IPS-11a (cell line): ENCODE results near the gene LCA5.
"Not testable (repeated sequence)": the region's sequence is repeated elsewhere in the genome, so short reads cannot be mapped to it uniquely, and the experiment has no call there.

Experiments
- H3K4me3 ChIP-seq: one replicate; pipeline ENCODE4 v1.5.1; 2013; ENCODE audit warnings: low read depth, low read length, control low read depth

Gene LCA5

GRCh38 chr6:79468116-79468515 lies 69.1 kb downstream of the LCA5 start:
- no peak overlapping the region for H3K4me3 ChIP-seq

DNA sequence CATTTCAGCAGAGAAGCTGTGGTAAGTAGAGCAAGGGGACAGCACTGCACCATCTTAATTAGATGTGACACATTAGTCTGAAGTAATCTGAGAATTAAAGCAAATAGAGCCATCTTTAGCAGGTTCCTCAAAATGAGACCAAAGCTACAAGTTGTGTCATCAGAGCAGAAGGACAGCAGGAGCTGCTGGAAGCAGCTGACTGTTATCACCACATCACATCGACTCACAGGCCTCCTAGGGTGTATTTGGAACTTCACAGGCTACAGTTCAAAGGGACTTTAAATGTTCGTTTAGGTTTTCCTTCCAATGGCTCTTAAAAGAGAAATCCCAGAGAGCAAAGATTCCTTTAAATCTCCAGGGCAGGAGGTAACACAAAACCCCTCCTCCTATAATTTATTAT lies 69.5 kb downstream of the LCA5 start:
- H3K4me3 ChIP-seq, result no peak overlapping the region

GRCh38 chr6:79466207-79466834 lies 70.9 kb downstream of the LCA5 start:
- no peak overlapping the region for H3K4me3 ChIP-seq

DNA sequence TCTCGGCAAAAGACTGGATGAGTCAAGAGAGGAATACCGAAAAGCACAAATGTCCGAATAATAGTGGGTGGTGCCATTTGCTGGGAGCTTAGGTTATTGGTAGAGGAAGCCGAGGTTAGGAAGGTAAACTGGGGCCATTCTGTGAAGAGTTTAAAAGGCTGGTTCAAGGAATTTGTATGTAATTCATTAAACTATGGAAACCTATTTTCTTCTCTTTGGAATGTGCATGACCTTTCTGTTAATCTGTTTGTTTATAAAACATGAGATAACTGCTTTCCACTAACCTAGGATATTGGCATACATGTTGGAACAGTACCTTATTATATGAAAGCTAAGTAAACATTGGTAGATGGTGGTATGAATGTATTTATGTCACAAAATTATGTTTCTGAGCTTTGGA lies 71.8 kb downstream of the LCA5 start:
- no peak overlapping the region for H3K4me3 ChIP-seq

DNA sequence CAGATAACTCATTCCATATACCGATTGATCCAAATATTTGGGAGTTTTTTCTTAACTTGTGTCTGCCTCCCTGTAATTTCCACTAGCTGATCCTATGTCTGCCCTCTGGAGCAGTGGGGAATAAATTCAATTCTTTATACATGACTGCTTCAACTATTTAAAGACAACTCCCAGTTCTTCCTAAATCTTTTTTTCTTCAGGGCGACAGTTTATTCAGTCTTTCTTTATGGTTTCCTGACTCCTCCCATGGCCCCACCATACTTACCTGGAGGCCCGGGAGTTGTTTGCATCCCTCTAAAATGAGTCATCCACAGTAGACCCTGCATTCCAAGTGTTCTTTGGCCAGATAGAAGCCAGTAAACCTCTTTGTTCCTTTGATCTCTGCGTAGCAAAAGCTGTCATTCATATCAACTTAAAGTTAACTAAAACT lies 73.6 kb downstream of the LCA5 start:
- no peak overlapping the region for H3K4me3 ChIP-seq

- no peak overlapping the region for H3K4me3 ChIP-seq
Measured at GRCh38 chr6:79461205-79461604, 76.0 kb downstream of the LCA5 start.

GRCh38 chr6:79455446-79455845 lies 81.8 kb downstream of the LCA5 start:
- no peak overlapping the region for H3K4me3 ChIP-seq

GRCh38 chr6:79453558-79454042 lies 83.6 kb downstream of the LCA5 start:
- no peak overlapping the region for H3K4me3 ChIP-seq

DNA sequence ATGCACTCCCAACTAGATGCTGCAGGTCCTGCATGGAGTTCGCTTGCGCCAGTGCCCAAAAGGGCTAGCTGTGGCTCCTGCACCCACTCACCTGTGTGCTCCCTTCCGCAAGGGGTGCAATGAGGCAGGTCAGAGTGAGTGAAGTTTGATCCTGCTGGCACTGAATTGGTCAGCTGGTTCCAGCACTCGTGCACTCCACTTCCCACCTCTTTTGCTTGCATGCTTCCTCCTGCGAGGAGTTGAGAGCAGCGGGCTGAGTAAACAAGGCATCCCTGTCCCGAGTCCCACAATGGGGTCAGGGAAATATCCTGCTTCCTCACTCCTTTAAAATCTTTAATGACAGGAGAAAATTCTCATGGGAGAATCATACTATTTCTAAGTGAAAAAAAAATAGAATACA lies 86.2 kb downstream of the LCA5 start:
- no peak overlapping the region for H3K4me3 ChIP-seq

DNA sequence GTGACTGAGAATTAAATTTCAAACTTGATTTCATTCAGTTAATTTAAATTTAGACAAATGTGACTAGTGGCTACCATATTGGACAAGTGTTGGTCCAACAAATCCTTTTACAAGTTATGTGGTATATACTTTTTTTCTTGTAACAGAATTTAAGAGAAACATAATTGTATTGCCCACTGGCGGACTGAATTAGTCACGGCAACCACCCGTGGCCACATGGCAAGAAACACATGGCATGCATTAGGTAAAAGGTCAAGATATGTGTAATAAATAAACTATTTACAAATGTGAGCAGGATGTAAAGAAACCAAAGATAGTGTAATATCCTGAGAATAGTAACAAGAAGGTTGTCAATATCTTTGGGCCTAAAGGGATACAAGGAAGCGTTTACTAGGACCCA lies 91.2 kb downstream of the LCA5 start:
- no peak overlapping the region for H3K4me3 ChIP-seq

GRCh38 chr6:79443876-79444275 lies 93.4 kb downstream of the LCA5 start:
- H3K4me3 ChIP-seq, result not testable (repeated sequence)

- no peak overlapping the region for H3K4me3 ChIP-seq
Measured at GRCh38 chr6:79441192-79441591, 96.0 kb downstream of the LCA5 start.

DNA sequence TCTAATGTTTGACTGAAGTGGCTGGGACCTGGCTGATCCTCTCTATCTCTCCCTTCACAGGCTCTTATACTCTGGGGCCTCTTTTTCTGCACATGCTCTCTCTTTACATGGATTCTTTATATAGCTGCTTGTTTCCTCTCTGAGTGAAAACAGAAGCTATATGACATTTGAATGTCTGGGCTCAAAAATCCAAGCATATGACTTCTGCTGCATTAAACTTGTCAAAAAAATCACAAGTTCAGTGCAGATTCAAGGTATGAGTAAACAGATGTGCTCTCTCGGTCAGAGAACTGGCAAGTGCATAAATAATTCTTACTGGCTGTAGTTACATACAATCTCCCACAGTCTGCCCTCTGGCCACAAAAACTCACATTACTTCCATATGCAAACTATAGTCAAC lies 96.6 kb downstream of the LCA5 start:
- no peak overlapping the region for H3K4me3 ChIP-seq

GRCh38 chr6:79438030-79438429 lies 99.2 kb downstream of the LCA5 start:
- no peak overlapping the region for H3K4me3 ChIP-seq

DNA sequence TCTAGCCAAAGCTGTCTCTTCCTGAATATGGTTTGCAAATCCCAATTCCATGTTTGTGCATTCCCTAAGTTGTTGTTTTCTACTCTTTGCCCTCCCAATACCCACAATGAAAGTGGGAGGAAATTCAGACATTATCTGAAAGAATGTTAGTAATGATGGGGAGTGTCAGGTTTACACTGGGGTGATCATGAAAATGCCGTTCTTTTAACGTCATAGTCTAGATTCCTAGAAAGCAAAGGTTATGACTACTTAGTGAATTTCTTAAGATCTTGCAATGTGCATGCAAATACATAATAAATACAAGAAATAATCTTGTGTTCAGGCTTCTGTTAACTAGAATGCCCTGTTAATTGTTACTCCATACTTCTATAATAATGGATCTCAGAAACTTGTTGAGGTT lies 101.0 kb downstream of the LCA5 start:
- H3K4me3 ChIP-seq, result no peak overlapping the region

DNA sequence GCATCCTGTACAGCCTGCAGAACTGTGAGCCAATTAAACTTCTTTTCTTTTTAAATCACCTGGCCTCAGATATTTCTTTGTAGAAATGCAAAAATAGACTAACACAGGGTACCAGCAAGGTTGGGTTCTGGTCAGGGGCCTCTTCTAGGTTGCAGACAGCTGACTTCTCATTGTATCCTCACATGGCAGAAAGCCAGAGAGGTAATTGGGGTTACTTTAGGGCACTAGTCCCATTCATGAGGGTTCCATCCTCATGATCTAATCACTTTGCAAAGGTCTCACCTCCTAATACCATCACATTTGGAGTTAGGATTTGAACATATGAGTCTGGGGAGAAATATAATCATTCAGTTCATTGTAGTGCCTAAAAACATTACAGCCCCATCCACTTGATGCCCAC lies 101.5 kb downstream of the LCA5 start:
- H3K4me3 ChIP-seq, result no peak overlapping the region
